Breast epithelium (tissue), 4 donors: ENCODE results near the gene C17orf100. TPM values are rescaled to one million over a fixed set of nuclear protein-coding genes. Genes with fewer than 3 reads are reported as not detected.

Source experiments
- DNase-seq, 2 donors: peaks; one replicate each; pipeline ENCODE4 v3.0.0-alpha.2; 2019; ENCODE audit warnings: low spot score in 2 of 2
- H3K27ac ChIP-seq, 2 donors: fragments of 200-600 bp; sonication (generic) in 1 of 2; one replicate each; pipeline ENCODE4 v1.5.1; 2016 to 2019; ENCODE audit warnings: mild to moderate bottlenecking in 1 of 2
- H3K27me3 ChIP-seq, 2 donors: fragments of 200-600 bp; sonication (generic) in 1 of 2; one replicate each; pipeline versions ENCODE4 v1.5.1 to v1.6.0; 2017 to 2019; ENCODE audit warnings: control low read depth in 1 of 2, mild to moderate bottlenecking in 1 of 2
- H3K36me3 ChIP-seq: fragments of 200-600 bp; one replicate; pipeline ENCODE4 v1.5.1; 2019
- H3K4me1 ChIP-seq, 2 donors: fragments of 200-600 bp; sonication (generic); one replicate each; pipeline ENCODE4 v1.5.1; 2016 to 2019; ENCODE audit warnings: control low read depth in 1 of 2
- H3K4me3 ChIP-seq, 3 donors: fragments of 200-600 bp; sonication (generic); 1 replicate in 2 of 3; 2 replicates in 1 of 3; pipeline ENCODE4 v1.5.1; 2016 to 2019; ENCODE audit warnings: mild to moderate bottlenecking in 3 of 3, moderate library complexity in 2 of 3
- H3K9me3 ChIP-seq, 2 donors: fragments of 200-600 bp; sonication (generic) in 1 of 2; one replicate each; pipeline ENCODE4 v1.5.1; 2016 to 2019; ENCODE audit warnings: control low read depth in 1 of 2
- POLR2A ChIP-seq: fragments of 450-650 bp; IDR thresholded peaks from one replicate; pipeline ENCODE4 v1.6.1; 2016; ENCODE audit warnings: antibody characterized with exemption, mild to moderate bottlenecking, moderate library complexity
- POLR2AphosphoS5 ChIP-seq, 3 donors: sonication (generic); formaldehyde crosslinking; IDR thresholded peaks; one replicate each; pipeline ENCODE4 v1.6.1; 2017; ENCODE audit warnings: antibody characterized with exemption in 3 of 3
- intact Hi-C: fragments of 100-400 bp; cut with DNase I; formaldehyde crosslinking; loops from one replicate; pipeline ENCODE4 v1.15.1; 2023; ENCODE audit warnings: low total_unique reads
- total RNA-seq, 3 donors: library from RNA; depleted of rRNA; stranded (reverse); fragments of >200 nt; gene quantifications; one replicate each; pipeline ENCODE4 v1.1.0, GENCODE V29; 2016
- TF ChIP-seq, protein P1 (sequence below), 3 donors: fragments of 450-650 bp; IDR thresholded peaks; one replicate each; pipeline ENCODE4 v1.5.1; 2016 to 2017; ENCODE audit warnings: antibody characterized with exemption in 3 of 3, mild to moderate bottlenecking in 3 of 3, moderate library complexity in 3 of 3

The C17orf100 gene
- total RNA-seq, 3 donors from 2014 or later, result 0.16 to 0.98 (median 0.88) TPM

DNA sequence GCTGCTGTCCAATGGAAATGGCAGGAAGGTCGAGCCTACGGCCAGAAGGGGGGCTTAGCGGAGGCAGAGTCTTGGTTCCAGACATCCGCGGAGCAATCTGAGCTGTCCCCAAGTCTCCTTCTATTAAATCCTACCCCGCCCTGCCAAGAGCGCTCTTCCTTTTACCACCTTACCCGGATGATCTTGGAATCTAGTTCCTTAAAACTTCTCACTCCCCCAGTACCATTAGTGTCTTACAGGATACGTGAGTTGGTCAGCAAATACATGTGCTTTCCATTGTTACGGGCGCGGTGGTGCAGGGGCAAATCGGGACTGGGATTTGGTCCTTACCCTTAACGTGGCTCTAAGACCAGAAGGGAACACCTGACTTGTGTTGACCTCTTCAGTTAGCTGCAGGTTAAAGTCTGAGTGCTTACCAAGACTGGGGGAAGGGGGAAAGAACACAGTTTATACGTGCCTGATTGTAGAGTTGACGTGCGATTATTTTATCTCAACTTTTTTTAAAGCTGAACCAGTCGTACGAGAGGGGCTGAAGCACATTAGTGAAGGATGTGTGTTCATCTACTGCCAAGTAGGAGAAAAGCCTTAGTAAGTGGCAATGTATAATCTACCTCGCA is 10.2 kb upstream of the C17orf100 start:
- peak overlapping the region; percentile 85 to 95 for H3K27ac ChIP-seq
- DNase-seq, result no peak
- peak overlapping the region; percentile 71 to 77 (median 76) for H3K4me3 ChIP-seq
- no peak for TF ChIP-seq POLR2A
- no peak for TF ChIP-seq POLR2AphosphoS5 (IDR thresholded peaks at IDR 0.05)
- TF ChIP-seq, protein P1, sequence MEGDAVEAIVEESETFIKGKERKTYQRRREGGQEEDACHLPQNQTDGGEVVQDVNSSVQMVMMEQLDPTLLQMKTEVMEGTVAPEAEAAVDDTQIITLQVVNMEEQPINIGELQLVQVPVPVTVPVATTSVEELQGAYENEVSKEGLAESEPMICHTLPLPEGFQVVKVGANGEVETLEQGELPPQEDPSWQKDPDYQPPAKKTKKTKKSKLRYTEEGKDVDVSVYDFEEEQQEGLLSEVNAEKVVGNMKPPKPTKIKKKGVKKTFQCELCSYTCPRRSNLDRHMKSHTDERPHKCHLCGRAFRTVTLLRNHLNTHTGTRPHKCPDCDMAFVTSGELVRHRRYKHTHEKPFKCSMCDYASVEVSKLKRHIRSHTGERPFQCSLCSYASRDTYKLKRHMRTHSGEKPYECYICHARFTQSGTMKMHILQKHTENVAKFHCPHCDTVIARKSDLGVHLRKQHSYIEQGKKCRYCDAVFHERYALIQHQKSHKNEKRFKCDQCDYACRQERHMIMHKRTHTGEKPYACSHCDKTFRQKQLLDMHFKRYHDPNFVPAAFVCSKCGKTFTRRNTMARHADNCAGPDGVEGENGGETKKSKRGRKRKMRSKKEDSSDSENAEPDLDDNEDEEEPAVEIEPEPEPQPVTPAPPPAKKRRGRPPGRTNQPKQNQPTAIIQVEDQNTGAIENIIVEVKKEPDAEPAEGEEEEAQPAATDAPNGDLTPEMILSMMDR (IDR thresholded peaks at IDR 0.05), result no peak
- no peaks in the 10 kb centered on the region for H3K36me3 ChIP-seq
- intact Hi-C loops, result no loop called here
- H3K9me3 ChIP-seq, result no peaks in the 10 kb centered on the region
- peaks cover 5 to 20% of the 10 kb centered on the region in 2 donors for H3K4me1 ChIP-seq
- H3K27me3 ChIP-seq, result no peaks in the 10 kb centered on the region

DNA sequence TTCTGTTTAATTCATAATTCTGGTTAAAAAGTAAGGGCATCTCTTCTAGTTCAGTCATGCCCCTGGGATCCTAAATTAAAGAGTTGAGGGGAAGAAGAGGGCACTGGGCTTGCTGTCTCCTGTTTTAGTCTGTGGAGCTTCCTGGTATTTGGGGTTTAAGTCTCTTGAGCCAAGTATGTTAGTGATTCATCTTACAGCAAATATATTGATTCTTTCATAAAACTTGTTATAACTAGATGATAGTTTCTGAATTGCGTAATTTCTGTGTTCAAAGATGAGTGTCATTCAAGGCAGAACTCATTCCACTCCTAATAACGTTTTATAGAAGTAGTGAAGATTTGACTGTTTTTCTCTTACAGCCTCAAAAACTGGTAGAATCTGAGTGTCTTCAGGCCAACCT is 9.0 kb upstream of the C17orf100 start:
- no peaks in the 10 kb centered on the region for H3K36me3 ChIP-seq
- intact Hi-C loops, result loop anchor here (2.0 kb wide), 1 partner anchor 54 kb away; no protein-coding TSS in a partner anchor
- no peaks in the 10 kb centered on the region for H3K27me3 ChIP-seq
- DNase-seq, result no peak
- H3K4me1 ChIP-seq, result peaks cover 5 to 20% of the 10 kb centered on the region in 2 donors
- TF ChIP-seq POLR2A (no peak), POLR2AphosphoS5 (IDR thresholded peaks at IDR 0.05) (no peak)
- TF ChIP-seq, protein P1 (IDR thresholded peaks at IDR 0.05), result no peak
- no peaks in the 10 kb centered on the region for H3K9me3 ChIP-seq
- no peak overlapping the region for H3K4me3 ChIP-seq
- no peak overlapping the region for H3K27ac ChIP-seq

DNA sequence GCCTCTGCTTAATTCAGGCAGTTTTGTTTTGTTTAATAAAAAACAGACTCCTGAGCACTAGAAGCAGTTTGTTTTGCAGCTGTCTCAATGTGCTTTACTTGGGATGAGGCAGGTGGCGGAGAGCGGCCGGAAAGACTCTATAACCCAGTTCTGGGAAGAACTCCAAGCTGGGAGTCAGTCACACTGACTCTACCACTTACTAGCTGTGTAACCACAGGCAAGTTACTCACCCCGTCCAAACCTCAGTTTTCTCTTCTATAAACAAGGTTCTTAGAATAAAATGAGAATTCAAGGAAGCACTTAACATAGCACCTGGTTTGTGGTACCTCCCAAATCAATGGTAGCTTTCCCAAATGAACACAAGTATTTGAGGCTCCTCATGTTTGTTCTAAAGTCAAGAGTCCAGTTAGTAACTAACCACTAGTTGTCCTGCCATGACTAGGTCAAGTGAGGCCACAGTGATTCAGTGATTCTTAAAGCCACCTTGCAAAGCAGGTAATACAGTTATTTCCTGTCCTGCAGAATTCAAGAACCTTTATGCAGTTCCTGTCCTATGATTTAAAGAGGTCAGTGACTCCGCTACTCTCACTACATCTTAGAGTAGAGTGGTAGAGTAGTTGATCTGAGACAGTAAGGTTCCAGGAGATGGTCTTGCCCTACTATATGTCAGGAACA is 8.0 kb upstream of the C17orf100 start:
- DNase-seq, result no peak
- no peaks in the 10 kb centered on the region for H3K9me3 ChIP-seq
- no peak overlapping the region for H3K27ac ChIP-seq
- H3K4me3 ChIP-seq, result no peak overlapping the region
- TF ChIP-seq POLR2AphosphoS5 (IDR thresholded peaks at IDR 0.05) (no peak), POLR2A (no peak)
- TF ChIP-seq, protein P1 (IDR thresholded peaks at IDR 0.05), result no peak
- intact Hi-C loops, result loop anchor here (2.0 kb wide), 1 partner anchor 55 kb away; no protein-coding TSS in a partner anchor
- no peaks in the 10 kb centered on the region for H3K36me3 ChIP-seq
- peaks cover 5 to 19% of the 10 kb centered on the region in 2 donors for H3K4me1 ChIP-seq
- no peaks in the 10 kb centered on the region for H3K27me3 ChIP-seq

DNA sequence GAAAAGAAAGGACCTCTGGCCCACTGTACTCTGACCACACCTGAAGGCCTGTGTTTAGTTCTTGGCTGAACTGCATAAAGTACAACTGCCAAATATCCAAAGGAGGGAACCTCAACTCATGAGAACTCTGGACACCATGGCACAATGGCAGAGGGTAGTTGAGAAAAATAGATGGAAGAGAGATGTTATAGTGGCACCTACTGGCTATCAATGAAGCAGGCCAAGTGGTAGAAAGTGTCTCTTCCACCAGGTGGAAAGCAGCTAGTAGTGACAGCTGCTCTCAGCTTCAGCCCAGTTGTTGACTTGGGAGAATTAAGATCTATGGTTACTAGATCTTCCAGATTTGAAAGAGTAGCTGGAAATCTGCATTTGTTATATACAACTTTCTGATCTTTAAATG is 3.4 kb upstream of the C17orf100 start:
- peaks cover 0 to 11% of the 10 kb centered on the region in 2 donors for H3K4me1 ChIP-seq
- no peaks in the 10 kb centered on the region for H3K9me3 ChIP-seq
- intact Hi-C loops, result no loop called here
- DNase-seq, result no peak
- H3K27me3 ChIP-seq, result no peaks in the 10 kb centered on the region
- no peak overlapping the region for H3K27ac ChIP-seq
- no peak overlapping the region for H3K4me3 ChIP-seq
- no peak for TF ChIP-seq POLR2AphosphoS5 (IDR thresholded peaks at IDR 0.05)
- TF ChIP-seq, protein P1 (IDR thresholded peaks at IDR 0.05), result no peak
- TF ChIP-seq POLR2A, result no peak
- no peaks in the 10 kb centered on the region for H3K36me3 ChIP-seq

DNA sequence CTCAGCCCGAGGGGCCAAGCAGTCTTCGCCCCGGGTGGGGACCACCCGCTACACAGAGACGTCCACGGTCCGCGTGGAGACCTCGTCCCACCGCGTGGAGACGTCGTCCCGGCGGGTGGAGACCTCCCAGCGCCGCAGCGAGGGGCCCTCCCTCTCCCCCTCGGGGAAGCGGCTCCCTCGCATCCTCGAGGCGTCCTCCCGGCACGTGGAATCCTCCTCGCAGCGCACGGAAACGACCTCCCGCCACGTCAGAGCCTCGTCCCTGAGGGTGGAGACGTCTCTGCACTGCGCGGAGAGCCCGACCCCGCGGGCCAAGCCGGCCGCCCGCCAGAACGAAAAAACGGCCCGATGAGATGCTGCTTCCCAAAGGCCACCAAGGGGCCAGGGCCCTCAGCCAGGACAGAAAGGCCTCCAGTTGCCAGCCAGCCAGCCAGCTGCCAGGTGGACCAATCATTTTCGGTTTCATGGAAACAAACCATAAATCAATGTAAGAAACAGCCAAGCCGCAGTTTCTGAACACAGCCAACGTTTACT is 424 bp downstream of the C17orf100 start:
- intact Hi-C loops, result no loop called here
- Histone ChIP-seq H3K27ac (peak overlapping the region; percentile 91 to 93), H3K27me3 (peaks cover 0 to 3% of the 10 kb centered on the region in 2 donors), H3K36me3 (no peaks in the 10 kb centered on the region), H3K4me1 (peaks cover 0 to 17% of the 10 kb centered on the region in 2 donors), H3K9me3 (no peaks in the 10 kb centered on the region), H3K4me3 (peak overlapping the region; percentile 75 to 87 (median 78))
- peak in 1 of 2 donors; percentile 56 for DNase-seq
- TF ChIP-seq POLR2A (no peak), POLR2AphosphoS5 (IDR thresholded peaks at IDR 0.05) (peak in 2 of 3 donors; percentile 2 to 65)
